GM13976 (cell line): Measurements from ENCODE around the gene CIDEA.

ENCODE experiments used
- DNase-seq: peaks from one replicate; pipeline ENCODE4 v3.0.0; 2012; ENCODE audit warnings: low spot score
- CTCF ChIP-seq: IDR thresholded peaks from 2 replicates; pipeline ENCODE4 v1.5.1; 2012; ENCODE audit warnings: borderline replicate concordance, mild to moderate bottlenecking; ENCODE audit not compliant: insufficient read depth; ENCODE audit errors: extremely low read depth, missing control alignments, control extremely low read depth
- in situ Hi-C: fragments of 300-500 bp; cut with MboI; formaldehyde crosslinking; loops from one replicate; pipeline ENCODE4 v1.12.0; 2022; ENCODE audit warnings: low sequenced_read_pairs, mixed read lengths, inconsistent platforms; ENCODE audit not compliant: unreplicated experiment

Gene CIDEA

GRCh38 chr18:12253663-12254135 lies 462 bp upstream of the CIDEA start:
- DNase-seq = no peak
- in situ Hi-C loops = no loop called here
- TF ChIP-seq CTCF = no peak

- DNase-seq = no peak
- in situ Hi-C loops = no loop called here
- TF ChIP-seq CTCF = no peak
These were observed 805 bp downstream of the CIDEA start for GRCh38 chr18:12254820-12255511.

- in situ Hi-C loops = no loop called here
- no peak for DNase-seq
- TF ChIP-seq CTCF = no peak
These were observed 1.5 kb downstream of the CIDEA start for GRCh38 chr18:12255626-12256026.

- no peak for DNase-seq
- TF ChIP-seq CTCF = no peak
- in situ Hi-C loops = no loop called here
These were observed 2.8 kb downstream of the CIDEA start for GRCh38 chr18:12256951-12257350.

- in situ Hi-C loops = no loop called here
- no peak for DNase-seq
These were observed 4.0 kb downstream of the CIDEA start for GRCh38 chr18:12257996-12258718.

More at GRCh38 chr18:12257996-12258718, 4.0 kb downstream of the CIDEA start:
- TF ChIP-seq CTCF = no peak
